HepG2 (cell line): ENCODE results near the gene DSCAML1.

ENCODE experiments used
- GATAD2A ChIP-seq: IDR thresholded peaks from 2 replicates; pipeline ENCODE4 v1.6.1; 2016
- HMGXB4 ChIP-seq, 2 experiments: sonication (generic) in 1 of 2; formaldehyde crosslinking in 1 of 2; IDR thresholded peaks; 2 replicates each; pipeline versions ENCODE4 v1.4.0 to v1.6.1; 2018 to 2020; ENCODE audit warnings: missing genetic modification reagents in 2 of 2, borderline replicate concordance in 1 of 2, low read depth in 1 of 2, mild to moderate bottlenecking in 1 of 2, missing biosample characterization in 1 of 2
- IKZF1 ChIP-seq: fragments of 450-650 bp; IDR thresholded peaks from 2 replicates; pipeline ENCODE4 v1.7.1; 2016
- KLF12 ChIP-seq: sonication (generic); formaldehyde crosslinking; IDR thresholded peaks from 2 replicates; pipeline ENCODE4 v1.4.0; 2020; ENCODE audit warnings: missing genetic modification reagents, borderline replicate concordance
- SAP130 ChIP-seq: IDR thresholded peaks from 2 replicates; pipeline ENCODE4 v1.6.1; 2016; ENCODE audit warnings: low read depth
- SP2 ChIP-seq: sonication (generic); formaldehyde crosslinking; IDR thresholded peaks from 2 replicates; pipeline ENCODE4 v1.5.1; 2020; ENCODE audit warnings: mild to moderate bottlenecking, missing genetic modification reagents
- TF ChIP-seq, protein P1 (sequence below): sonication (generic); formaldehyde crosslinking; IDR thresholded peaks from 2 replicates; pipeline ENCODE4 v1.4.0; 2020; ENCODE audit warnings: missing genetic modification reagents

GRCh38 chr11:117593065-117593464 is 204.0 kb downstream of the DSCAML1 start:
- TF ChIP-seq GATAD2A (CRISPR knock-in tag) (no peak), KLF12 (CRISPR knock-in tag) (no peak), IKZF1 (no peak), HMGXB4 (CRISPR knock-in tag; IDR thresholded peaks at IDR 0.05; ENCODE audit: borderline replicate concordance in 1 of 2, low read depth in 1 of 2) (no peak), SP2 (CRISPR knock-in tag) (no peak), SAP130 (CRISPR knock-in tag) (no peak)
- TF ChIP-seq, protein P1, sequence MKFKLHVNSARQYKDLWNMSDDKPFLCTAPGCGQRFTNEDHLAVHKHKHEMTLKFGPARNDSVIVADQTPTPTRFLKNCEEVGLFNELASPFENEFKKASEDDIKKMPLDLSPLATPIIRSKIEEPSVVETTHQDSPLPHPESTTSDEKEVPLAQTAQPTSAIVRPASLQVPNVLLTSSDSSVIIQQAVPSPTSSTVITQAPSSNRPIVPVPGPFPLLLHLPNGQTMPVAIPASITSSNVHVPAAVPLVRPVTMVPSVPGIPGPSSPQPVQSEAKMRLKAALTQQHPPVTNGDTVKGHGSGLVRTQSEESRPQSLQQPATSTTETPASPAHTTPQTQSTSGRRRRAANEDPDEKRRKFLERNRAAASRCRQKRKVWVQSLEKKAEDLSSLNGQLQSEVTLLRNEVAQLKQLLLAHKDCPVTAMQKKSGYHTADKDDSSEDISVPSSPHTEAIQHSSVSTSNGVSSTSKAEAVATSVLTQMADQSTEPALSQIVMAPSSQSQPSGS (CRISPR knock-in tag): no peak
